ENCODE results near the gene DENND4A. TPM values are rescaled to one million over a fixed set of nuclear protein-coding genes. Genes with fewer than 3 reads are reported as not detected.

The DENND4A gene
- total RNA-seq, 1 donor from 2014 or later, result 9.1 TPM

DNA sequence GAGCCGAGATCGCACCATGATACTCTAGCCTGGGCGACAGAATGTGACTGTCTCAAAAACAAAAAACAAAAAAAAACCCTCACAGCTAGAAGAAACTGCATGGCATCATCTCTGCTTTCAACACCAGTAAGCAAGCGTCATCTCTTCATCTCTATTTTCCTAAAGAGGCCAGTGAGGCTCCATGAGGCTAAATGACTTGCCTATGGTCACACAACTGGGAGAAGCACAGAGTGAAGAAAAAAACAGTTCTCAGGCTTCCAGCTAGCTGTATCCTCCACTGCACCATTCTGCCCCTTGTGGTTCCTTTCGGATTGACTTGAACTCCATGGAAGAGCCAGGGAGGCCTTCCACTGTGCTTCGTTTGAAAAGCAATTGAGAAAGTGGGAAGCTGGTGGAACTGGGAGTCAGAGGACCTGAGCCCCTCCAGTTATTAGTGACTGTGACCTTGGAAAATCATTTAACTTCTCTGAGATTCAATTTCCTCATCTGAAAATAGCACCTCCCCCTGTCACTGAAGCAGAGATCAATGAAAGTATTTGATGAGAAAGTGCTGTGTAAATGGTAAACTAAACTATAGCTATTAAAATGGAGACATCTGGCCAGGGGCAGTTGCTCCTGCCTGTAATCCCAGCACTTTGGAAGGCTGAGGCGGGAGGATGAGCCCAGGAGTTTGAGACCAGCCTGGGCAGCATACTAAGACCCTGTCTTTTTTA lies 32.1 kb upstream of the DENND4A start:
- Mint-ChIP-seq H3K27ac (ENCODE audit: unreplicated experiment) (no peak overlapping the region), H3K9me3 (no peaks in the 10 kb centered on the region), H3K36me3 (ENCODE audit: low read depth) (no peaks in the 10 kb centered on the region), H3K27me3 (ENCODE audit: low read depth) (no peaks in the 10 kb centered on the region), H3K4me3 (no peak overlapping the region), H3K4me1 (peaks cover 5% of the 10 kb centered on the region)
- TF ChIP-seq CTCF (conservative IDR thresholded peaks at IDR 0.05), result peak; percentile 69
- peak; percentile 53 for DNase-seq (ENCODE audit: low read depth, low spot score)

- no peaks in the 10 kb centered on the region for H3K27me3 Mint-ChIP-seq (ENCODE audit: low read depth)
- H3K4me1 Mint-ChIP-seq, result peaks cover 5% of the 10 kb centered on the region
- no peaks in the 10 kb centered on the region for H3K9me3 Mint-ChIP-seq
- no peak overlapping the region for H3K4me3 Mint-ChIP-seq
- no peak for DNase-seq (ENCODE audit: low read depth, low spot score)
- no peak overlapping the region for H3K27ac Mint-ChIP-seq (ENCODE audit: unreplicated experiment)
- H3K36me3 Mint-ChIP-seq (ENCODE audit: low read depth), result no peaks in the 10 kb centered on the region
- TF ChIP-seq CTCF (conservative IDR thresholded peaks at IDR 0.05), result no peak
Observed at GRCh38 chr15:65822316-65822715, 30.2 kb upstream of the DENND4A start.

- no peak for TF ChIP-seq CTCF (conservative IDR thresholded peaks at IDR 0.05)
- peaks cover 5% of the 10 kb centered on the region for H3K4me1 Mint-ChIP-seq
- no peaks in the 10 kb centered on the region for H3K27me3 Mint-ChIP-seq (ENCODE audit: low read depth)
- no peak for DNase-seq (ENCODE audit: low read depth, low spot score)
- H3K27ac Mint-ChIP-seq (ENCODE audit: unreplicated experiment), result no peak overlapping the region
- H3K36me3 Mint-ChIP-seq (ENCODE audit: low read depth), result no peaks in the 10 kb centered on the region
- H3K4me3 Mint-ChIP-seq, result no peak overlapping the region
- H3K9me3 Mint-ChIP-seq, result peaks cover 5% of the 10 kb centered on the region
Observed at GRCh38 chr15:65821070-65821469, 29.0 kb upstream of the DENND4A start.

DNA sequence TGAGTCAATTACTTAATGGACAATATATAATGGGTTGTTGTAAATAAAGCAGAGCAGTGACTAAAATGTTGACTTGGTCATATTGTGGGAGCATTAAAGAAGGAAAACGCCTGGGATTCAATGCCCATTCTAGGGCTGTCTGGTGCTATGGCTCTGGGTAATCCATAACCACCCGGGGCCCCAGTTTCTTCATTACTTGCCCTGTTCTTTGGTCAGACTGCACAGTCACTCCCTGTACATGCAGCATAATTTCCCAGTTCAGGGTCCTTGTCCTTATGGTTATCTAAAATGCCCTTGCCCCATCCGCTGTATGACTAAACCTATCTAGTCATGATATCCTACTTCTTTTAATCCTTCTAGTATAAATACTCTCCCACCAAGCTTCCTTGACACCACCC lies 27.5 kb upstream of the DENND4A start:
- H3K4me3 Mint-ChIP-seq, result no peak overlapping the region
- no peak overlapping the region for H3K27ac Mint-ChIP-seq (ENCODE audit: unreplicated experiment)
- DNase-seq (ENCODE audit: low read depth, low spot score), result no peak
- no peaks in the 10 kb centered on the region for H3K27me3 Mint-ChIP-seq (ENCODE audit: low read depth)
- peaks cover 6% of the 10 kb centered on the region for H3K9me3 Mint-ChIP-seq
- peaks cover 5% of the 10 kb centered on the region for H3K4me1 Mint-ChIP-seq
- TF ChIP-seq CTCF (conservative IDR thresholded peaks at IDR 0.05), result no peak
- H3K36me3 Mint-ChIP-seq (ENCODE audit: low read depth), result no peaks in the 10 kb centered on the region

DNA sequence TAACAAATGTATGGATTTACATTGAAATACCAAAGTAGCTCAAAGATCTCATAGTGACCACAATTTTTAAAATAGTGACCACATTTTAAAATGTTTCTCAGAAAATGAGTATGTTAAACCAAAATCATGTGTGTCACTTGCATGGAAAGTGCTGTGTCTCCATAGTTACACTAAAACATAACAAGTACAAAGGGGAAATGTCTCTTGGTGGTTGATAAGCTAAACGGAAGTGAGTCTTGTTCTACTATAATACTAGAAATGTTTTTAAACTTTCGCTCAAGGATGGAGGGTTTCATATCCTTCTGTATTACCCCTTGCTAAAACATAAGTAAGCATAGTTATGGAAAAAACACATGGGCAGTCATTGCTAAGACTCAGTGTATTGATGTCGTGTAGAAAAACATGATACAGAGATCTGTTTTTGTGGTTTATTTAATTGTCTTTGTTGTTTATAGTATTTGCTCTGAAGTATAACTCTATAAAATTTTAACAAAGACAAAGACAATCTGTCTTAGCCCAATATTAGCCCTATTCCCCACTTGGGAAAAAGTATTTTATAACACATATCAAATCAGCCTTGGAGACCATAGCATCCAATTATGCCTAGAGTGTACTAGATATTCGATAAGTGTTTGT lies 27.0 kb upstream of the DENND4A start:
- TF ChIP-seq CTCF (conservative IDR thresholded peaks at IDR 0.05), result no peak
- H3K9me3 Mint-ChIP-seq, result peaks cover 6% of the 10 kb centered on the region
- no peaks in the 10 kb centered on the region for H3K36me3 Mint-ChIP-seq (ENCODE audit: low read depth)
- no peaks in the 10 kb centered on the region for H3K27me3 Mint-ChIP-seq (ENCODE audit: low read depth)
- H3K27ac Mint-ChIP-seq (ENCODE audit: unreplicated experiment), result no peak overlapping the region
- H3K4me3 Mint-ChIP-seq, result no peak overlapping the region
- H3K4me1 Mint-ChIP-seq, result peaks cover under 1% of the 10 kb centered on the region
- no peak for DNase-seq (ENCODE audit: low read depth, low spot score)

Data from neural crest cell (in vitro differentiated cells).